HG03342 (cell line): ENCODE measurements around the gene TSC22D3.

Experiments used
- ATAC-seq: cut with Tn5 transposase; IDR thresholded peaks from one replicate; pipeline ENCODE4 v1.9.1; 2021; ENCODE audit warnings: mild to moderate bottlenecking, moderate library complexity; ENCODE audit not compliant: unreplicated experiment

TSC22D3 gene

DNA sequence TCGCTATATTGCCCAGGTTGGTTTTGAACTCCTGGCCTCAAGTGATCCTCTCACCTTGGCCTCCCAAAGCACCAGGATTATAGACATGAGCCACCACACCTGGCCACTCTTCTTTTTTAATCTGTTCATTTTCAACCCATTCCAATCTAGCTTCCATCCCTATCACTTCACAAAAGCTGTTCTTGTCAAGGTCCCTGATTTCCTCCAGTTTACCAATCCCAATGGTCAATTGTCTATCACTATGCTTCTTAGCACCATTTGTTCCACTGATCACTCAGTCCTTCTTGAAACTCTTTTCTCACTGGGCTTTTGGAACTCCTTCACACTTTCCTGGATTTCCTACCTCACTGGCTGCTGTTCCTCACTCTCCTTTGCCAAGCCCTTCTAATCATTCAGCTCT, 108.7 kb downstream of the TSC22D3 start:
- ATAC-seq = no peak
